Endothelial cell of umbilical vein (primary cell): ENCODE data around the gene RASL11A. TPM values are rescaled to one million over a fixed set of nuclear protein-coding genes. Genes with fewer than 3 reads are reported as not detected.

Experiments used
- BruUV-seq: library from RNA; stranded (reverse); fragments of 400-500 nt; replicated peaks from 2 replicates; lab custom pipeline; 2021; lab: Mats Ljungman, UMichigan
- CTCF ChIA-PET: fragments of 300-600, 350-600 bp; sonication (Branson Sonifier 250); formaldehyde crosslinking; loops from one replicate; lab custom pipeline; 2021; ENCODE audit warnings: antibody characterized with exemption, inconsistent platforms; lab: Charles Lee
- POLR2A ChIA-PET: fragments of 300-600, 350-600 bp; sonication (Branson Sonifier 250); formaldehyde crosslinking; loops from one replicate; lab custom pipeline; 2021; ENCODE audit warnings: antibody characterized with exemption, inconsistent platforms; lab: Charles Lee
- DNase-seq: peaks from one replicate; pipeline ENCODE4 v3.0.0-alpha.2; 2011; ENCODE audit warnings: low read depth, low spot score
- FAIRE-seq: peaks from 2 replicates; lab custom pipeline; 2011; peaks lifted over from hg19 to GRCh38; lab: Jason Lieb, UNC
- H2AFZ ChIP-seq: 2 replicates; pipeline ENCODE4 v1.6.0; 2012; ENCODE audit warnings: low read depth, low read length, control low read depth, inconsistent platforms
- H3K27ac ChIP-seq: 2 replicates; pipeline ENCODE4 v1.5.1; 2011; ENCODE audit warnings: low read depth, mild to moderate bottlenecking, control low read depth, low read length, moderate library complexity; ENCODE audit not compliant: insufficient read depth
- H3K27me3 ChIP-seq, 2 experiments: 2 replicates each; pipeline versions ENCODE4 v1.6.0 to v1.6.1; 2011; ENCODE audit warnings: low read length in 2 of 2, mixed read lengths in 1 of 2; ENCODE audit not compliant: control insufficient read depth in 2 of 2, insufficient read depth in 2 of 2
- H3K36me3 ChIP-seq, 2 experiments: 2 replicates in 1 of 2; 3 replicates in 1 of 2; pipeline ENCODE4 v1.5.1; 2011; ENCODE audit warnings: low read length in 2 of 2, mild to moderate bottlenecking in 1 of 2, moderate library complexity in 1 of 2; ENCODE audit not compliant: control insufficient read depth in 2 of 2, insufficient read depth in 2 of 2; ENCODE audit errors: extremely low read depth in 1 of 2
- H3K4me1 ChIP-seq: 3 replicates; pipeline ENCODE4 v1.5.1; 2011; ENCODE audit warnings: mild to moderate bottlenecking, low read length; ENCODE audit not compliant: control insufficient read depth, insufficient read depth; ENCODE audit errors: extremely low read depth
- H3K4me2 ChIP-seq: 2 replicates; pipeline ENCODE4 v1.6.1; 2011; ENCODE audit warnings: low read length, control low read depth, mixed read lengths; ENCODE audit not compliant: insufficient read depth
- H3K4me3 ChIP-seq, 3 experiments: fragments of 200-600 bp in 1 of 3; sonication (generic), shearing (Covaris generic) in 1 of 3; replicated peaks in 1 of 3; 2 replicates each; pipeline ENCODE4 v1.5.1; 2011 to 2016; ENCODE audit warnings: control low read depth in 3 of 3, low read length in 3 of 3, mild to moderate bottlenecking in 2 of 3, inconsistent platforms in 1 of 3, low read depth in 1 of 3, moderate library complexity in 1 of 3; ENCODE audit not compliant: insufficient read depth in 1 of 3
- H3K79me2 ChIP-seq: 2 replicates; pipeline ENCODE4 v1.6.0; 2012; ENCODE audit warnings: low read length, inconsistent platforms; ENCODE audit not compliant: control insufficient read depth, insufficient read depth
- H3K9ac ChIP-seq: replicated peaks from 2 replicates; pipeline ENCODE3; 2011; ENCODE audit warnings: low read length, control low read depth; ENCODE audit not compliant: insufficient read depth; ENCODE audit errors: extremely low read depth
- H3K9me1 ChIP-seq: replicated peaks from 3 replicates; pipeline ENCODE4 v1.6.0; 2011; ENCODE audit warnings: mild to moderate bottlenecking, low read length; ENCODE audit not compliant: control insufficient read depth, insufficient read depth; ENCODE audit errors: extremely low read depth
- H3K9me3 ChIP-seq: replicated peaks from 2 replicates; pipeline ENCODE4 v1.5.1; 2012; ENCODE audit warnings: low read length, inconsistent platforms; ENCODE audit not compliant: control insufficient read depth, insufficient read depth
- H4K20me1 ChIP-seq: replicated peaks from 2 replicates; pipeline ENCODE3; 2011; ENCODE audit warnings: mild to moderate bottlenecking, low read length; ENCODE audit not compliant: control insufficient read depth, insufficient read depth; ENCODE audit errors: extremely low read depth
- EZH2 ChIP-seq: IDR thresholded peaks from 2 replicates; pipeline ENCODE4 v1.6.1; 2012; ENCODE audit warnings: borderline replicate concordance, low read depth, mild to moderate bottlenecking, moderate library complexity, low read length, inconsistent platforms; ENCODE audit not compliant: severe bottlenecking
- FOS ChIP-seq: IDR thresholded peaks from 2 replicates; pipeline ENCODE4 v1.6.1; 2011; ENCODE audit warnings: mild to moderate bottlenecking, low read length, moderate library complexity, borderline replicate concordance; ENCODE audit not compliant: insufficient read depth
- GATA2 ChIP-seq: IDR thresholded peaks from 2 replicates; pipeline ENCODE4 v1.7.0; 2011; ENCODE audit warnings: low read depth, mild to moderate bottlenecking, moderate library complexity, mixed read lengths, low read length; ENCODE audit not compliant: insufficient read length, insufficient read depth
- JUN ChIP-seq: IDR thresholded peaks from 2 replicates; pipeline ENCODE4 v1.6.1; 2011; ENCODE audit warnings: borderline replicate concordance, low read depth; ENCODE audit not compliant: insufficient read length, insufficient read depth
- MYC ChIP-seq: IDR thresholded peaks from one replicate; pipeline ENCODE4 v1.6.1; 2011; ENCODE audit warnings: mild to moderate bottlenecking, low read depth, low read length
- POLR2A ChIP-seq: IDR thresholded peaks from 2 replicates; pipeline ENCODE4 v1.6.1; 2012; ENCODE audit warnings: low read depth, mild to moderate bottlenecking, control low read depth, low read length
- POLR2AphosphoS5 ChIP-seq: IDR thresholded peaks from 2 replicates; pipeline ENCODE4 v1.6.1; 2012; ENCODE audit warnings: low read depth, mild to moderate bottlenecking, control low read depth, low read length, moderate library complexity; ENCODE audit not compliant: insufficient read depth
- dilution Hi-C: fragments of 300-500 bp; cut with MboI; formaldehyde crosslinking; loops from one replicate; pipeline ENCODE4 v1.15.0; 2019; ENCODE audit warnings: low sequenced_read_pairs; ENCODE audit not compliant: extremely low pct_ligation_motif_present
- intact Hi-C: fragments of 100-400 bp; cut with micrococcal nuclease; formaldehyde crosslinking; loops from one replicate; pipeline ENCODE4 v1.10.0; 2022
- polyA plus RNA-seq, 4 experiments: library from polyadenylated mRNA; depleted of rRNA in 3 of 4; stranded (reverse) in 3 of 4; unstranded in 1 of 4; fragments of >200 nt; gene quantifications; 2 replicates each; pipeline versions ENCODE4 v1.2.1 to v1.2.3, GENCODE V29; 2011 to 2012; ENCODE audit warnings: missing spikeins in 1 of 4
- total RNA-seq: library from RNA; stranded (reverse); gene quantifications from 2 replicates; pipeline ENCODE4 v1.2.3, GENCODE V29; 2021
- TF ChIP-seq, protein P1 (sequence below): IDR thresholded peaks from 2 replicates; pipeline ENCODE4 v1.6.1; 2011; ENCODE audit not compliant: insufficient read depth, insufficient read length
- TF ChIP-seq, protein P2 (sequence below), 2 donors: IDR thresholded peaks; 1 replicate in 1 of 2; 2 replicates in 1 of 2; pipeline ENCODE4 v1.5.1; 2011; ENCODE audit warnings: low read length in 2 of 2, mild to moderate bottlenecking in 2 of 2, moderate library complexity in 2 of 2, control low read depth in 1 of 2, inconsistent platforms in 1 of 2, low read depth in 1 of 2; ENCODE audit not compliant: insufficient read depth in 1 of 2; ENCODE audit errors: extremely low read depth in 1 of 2

RASL11A gene
- total and polyA plus RNA-seq, 2 donors (not counting 3 experiments of a cell fraction or from before 2014, with no cell fraction given), result 1.2 to 1.3 TPM

DNA sequence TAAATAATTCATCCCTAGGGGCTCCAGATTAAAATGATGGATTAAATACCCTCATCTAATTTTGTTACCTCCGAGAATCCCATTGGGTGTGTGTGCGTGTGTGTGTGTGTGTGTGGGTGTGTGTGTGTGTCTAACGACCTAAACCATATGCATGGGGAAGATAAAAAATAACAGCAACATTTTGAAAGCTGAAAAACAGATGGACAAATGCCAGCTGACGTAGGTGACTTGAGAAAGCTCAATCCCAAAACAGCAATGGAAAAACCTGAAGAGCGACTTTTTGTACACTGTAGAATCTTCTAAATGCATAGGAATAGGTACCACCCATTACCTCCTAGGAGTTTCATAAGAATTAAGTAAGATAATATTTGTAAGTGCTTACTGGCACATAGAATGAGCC lies 27.9 kb upstream of the RASL11A start:
- Histone ChIP-seq H3K9ac (no peak overlapping the region), H3K36me3 (no peaks in the 10 kb centered on the region), H3K4me2 (no peak overlapping the region), H3K9me3 (no peaks in the 10 kb centered on the region), H3K9me1 (no peaks in the 10 kb centered on the region), H3K4me3 (no peak overlapping the region), H3K27ac (no peak overlapping the region), H3K79me2 (no peaks in the 10 kb centered on the region), H3K27me3 (no peaks in the 10 kb centered on the region), H4K20me1 (no peaks in the 10 kb centered on the region), H2AFZ (no peak overlapping the region), H3K4me1 (no peaks in the 10 kb centered on the region)
- ChIA-PET POLR2A (no interaction called here), CTCF (no interaction called here)
- TF ChIP-seq, protein P1, sequence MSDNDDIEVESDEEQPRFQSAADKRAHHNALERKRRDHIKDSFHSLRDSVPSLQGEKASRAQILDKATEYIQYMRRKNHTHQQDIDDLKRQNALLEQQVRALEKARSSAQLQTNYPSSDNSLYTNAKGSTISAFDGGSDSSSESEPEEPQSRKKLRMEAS, result no peak
- TF ChIP-seq POLR2AphosphoS5 (no peak), GATA2 (no peak), JUN (no peak), EZH2 (no peak), FOS (no peak), MYC (no peak), POLR2A (no peak)
- TF ChIP-seq, protein P2, sequence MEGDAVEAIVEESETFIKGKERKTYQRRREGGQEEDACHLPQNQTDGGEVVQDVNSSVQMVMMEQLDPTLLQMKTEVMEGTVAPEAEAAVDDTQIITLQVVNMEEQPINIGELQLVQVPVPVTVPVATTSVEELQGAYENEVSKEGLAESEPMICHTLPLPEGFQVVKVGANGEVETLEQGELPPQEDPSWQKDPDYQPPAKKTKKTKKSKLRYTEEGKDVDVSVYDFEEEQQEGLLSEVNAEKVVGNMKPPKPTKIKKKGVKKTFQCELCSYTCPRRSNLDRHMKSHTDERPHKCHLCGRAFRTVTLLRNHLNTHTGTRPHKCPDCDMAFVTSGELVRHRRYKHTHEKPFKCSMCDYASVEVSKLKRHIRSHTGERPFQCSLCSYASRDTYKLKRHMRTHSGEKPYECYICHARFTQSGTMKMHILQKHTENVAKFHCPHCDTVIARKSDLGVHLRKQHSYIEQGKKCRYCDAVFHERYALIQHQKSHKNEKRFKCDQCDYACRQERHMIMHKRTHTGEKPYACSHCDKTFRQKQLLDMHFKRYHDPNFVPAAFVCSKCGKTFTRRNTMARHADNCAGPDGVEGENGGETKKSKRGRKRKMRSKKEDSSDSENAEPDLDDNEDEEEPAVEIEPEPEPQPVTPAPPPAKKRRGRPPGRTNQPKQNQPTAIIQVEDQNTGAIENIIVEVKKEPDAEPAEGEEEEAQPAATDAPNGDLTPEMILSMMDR (IDR thresholded peaks at IDR 0.05; ENCODE audit: extremely low read depth in 1 of 2, insufficient read depth in 1 of 2, low read depth in 1 of 2, low read length in 2 of 2), result no peak
- FAIRE-seq (no peak), DNase-seq (no peak)
- intact Hi-C loops, result no loop called here
- no TSS peak for BruUV-seq
- dilution Hi-C loops, result no loop called here
